Stimulated activated CD8-positive, alpha-beta memory T cell treated with anti-CD3 and anti-CD28 coated beads, Interleukin-12 subunit alpha, Interleukin-12 subunit beta, amount 100 ng/mL, for 1 hour (primary cell): ENCODE results near the gene KIF26B.

Source experiments
- DNase-seq: peaks from one replicate; pipeline ENCODE4 v3.0.0-alpha.2; 2020; ENCODE audit warnings: low read depth

The KIF26B gene

DNA sequence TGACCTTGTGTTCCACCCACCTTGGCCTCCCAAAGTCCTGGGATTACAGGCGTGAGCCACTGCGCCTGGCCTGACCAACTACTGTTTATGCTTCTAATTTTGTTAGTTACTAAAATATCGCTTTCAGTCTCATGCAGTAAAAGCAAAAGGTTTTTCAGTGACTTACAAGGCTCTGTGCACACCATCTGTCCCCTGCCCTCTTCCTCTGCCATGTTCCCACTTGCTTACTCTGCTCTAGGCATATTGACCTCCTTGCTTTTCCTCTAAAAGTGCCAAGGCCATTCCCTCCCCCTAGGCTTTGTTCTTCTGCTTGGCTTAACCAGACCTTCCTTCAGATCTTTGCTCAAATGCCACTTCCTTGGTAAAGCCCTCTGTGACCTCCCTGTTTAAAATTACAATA lies 276.9 kb downstream of the KIF26B start:
- DNase-seq = no peak

GRCh38 chr1:245432228-245432875 lies 277.6 kb downstream of the KIF26B start:
- DNase-seq = no peak

- DNase-seq = no peak
These were observed 278.8 kb downstream of the KIF26B start for GRCh38 chr1:245433561-245433960.

- DNase-seq = no peak
These were observed 279.5 kb downstream of the KIF26B start for GRCh38 chr1:245434280-245434679.

DNA sequence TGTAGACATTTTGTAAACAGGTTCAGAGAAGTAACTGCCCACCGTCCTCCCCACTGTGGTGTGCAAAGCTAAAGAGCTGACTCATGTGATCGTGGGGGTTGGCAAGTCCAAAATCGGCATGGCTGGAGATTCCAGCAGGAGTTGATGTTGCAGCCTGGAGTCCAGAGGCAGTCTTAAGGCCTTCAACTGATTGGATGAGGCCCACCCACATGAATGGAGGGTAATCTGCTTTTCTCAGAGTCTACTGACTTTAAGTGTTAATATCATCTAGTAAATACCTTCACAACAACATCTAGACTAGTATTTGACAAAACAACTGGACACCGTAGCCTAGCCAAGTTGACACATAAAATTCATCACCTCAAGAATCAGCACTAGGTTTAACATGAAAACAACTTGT lies 281.6 kb downstream of the KIF26B start:
- DNase-seq = no peak

- no peak for DNase-seq
These were observed 282.7 kb downstream of the KIF26B start for GRCh38 chr1:245437369-245438062.

GRCh38 chr1:245440922-245441321 lies 286.1 kb downstream of the KIF26B start:
- no peak for DNase-seq

GRCh38 chr1:245441689-245442088 lies 286.9 kb downstream of the KIF26B start:
- DNase-seq = no peak

- no peak for DNase-seq
These were observed 289.5 kb downstream of the KIF26B start for GRCh38 chr1:245444147-245444828.

GRCh38 chr1:245444945-245445344 lies 290.2 kb downstream of the KIF26B start:
- no peak for DNase-seq

GRCh38 chr1:245448531-245448930 lies 293.7 kb downstream of the KIF26B start:
- DNase-seq = no peak

GRCh38 chr1:245448975-245449431 lies 294.2 kb downstream of the KIF26B start:
- DNase-seq = no peak

- DNase-seq = no peak
These were observed 298.8 kb downstream of the KIF26B start for GRCh38 chr1:245453541-245453940.

GRCh38 chr1:245454051-245454450 lies 299.3 kb downstream of the KIF26B start:
- no peak for DNase-seq

DNA sequence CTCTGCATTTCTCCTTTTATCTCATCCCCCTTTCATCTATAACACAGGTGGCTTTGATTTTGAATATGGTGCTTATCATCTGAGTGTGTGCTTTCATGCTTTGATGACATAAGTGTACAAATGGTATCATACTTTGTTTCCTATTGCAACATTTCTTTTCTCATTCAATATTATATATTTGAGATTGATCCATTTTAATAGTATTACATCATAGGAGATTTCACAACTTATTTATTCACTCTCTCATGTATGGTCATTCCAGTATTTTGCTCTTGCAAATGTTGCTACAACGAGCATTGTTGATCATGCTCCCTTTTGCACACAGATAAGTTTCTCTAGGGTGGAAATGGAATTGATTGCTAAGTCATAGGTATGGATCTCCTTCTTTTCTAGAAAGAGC lies 302.8 kb downstream of the KIF26B start:
- no peak for DNase-seq

GRCh38 chr1:245458234-245458633 lies 303.4 kb downstream of the KIF26B start:
- DNase-seq = no peak

DNA sequence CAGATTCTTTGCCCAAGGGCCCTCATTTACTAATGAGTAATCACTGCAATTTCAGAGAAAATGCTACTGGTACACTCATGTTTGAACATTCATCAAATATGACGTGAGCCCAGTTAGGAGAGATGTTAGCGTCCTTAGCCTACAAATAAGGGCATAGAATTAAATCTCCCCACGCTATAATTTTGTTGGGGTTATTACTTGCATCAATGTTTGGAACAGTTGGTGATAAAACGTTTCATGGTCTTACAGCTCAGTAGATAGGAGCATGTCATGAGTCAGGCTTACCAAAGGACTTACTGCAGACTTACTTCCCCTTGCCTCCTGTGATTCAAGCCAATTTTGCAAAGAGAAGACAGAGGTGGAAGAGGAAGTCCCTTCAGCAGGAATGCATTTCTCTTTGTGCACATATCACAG lies 304.0 kb downstream of the KIF26B start:
- DNase-seq = no peak

DNA sequence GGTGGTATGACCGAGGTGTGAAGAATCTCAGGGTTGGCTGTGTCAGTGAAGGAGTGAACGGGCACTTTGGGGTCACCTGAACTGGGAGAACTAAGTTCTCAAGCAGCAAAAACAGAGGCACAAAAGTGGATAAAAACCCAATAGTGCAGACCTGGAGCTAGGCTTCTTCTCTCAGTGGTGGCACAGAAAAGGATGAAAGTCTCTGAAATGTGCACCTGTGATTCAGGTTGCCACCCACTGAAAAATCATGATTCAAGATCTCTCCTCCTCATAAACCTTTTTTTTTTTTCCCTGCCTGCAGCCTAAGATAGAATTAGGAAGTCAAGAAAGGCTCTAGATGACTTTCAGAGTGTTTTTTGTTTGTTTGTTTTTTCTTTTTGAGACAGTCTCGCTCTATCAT lies 304.8 kb downstream of the KIF26B start:
- no peak for DNase-seq

DNA sequence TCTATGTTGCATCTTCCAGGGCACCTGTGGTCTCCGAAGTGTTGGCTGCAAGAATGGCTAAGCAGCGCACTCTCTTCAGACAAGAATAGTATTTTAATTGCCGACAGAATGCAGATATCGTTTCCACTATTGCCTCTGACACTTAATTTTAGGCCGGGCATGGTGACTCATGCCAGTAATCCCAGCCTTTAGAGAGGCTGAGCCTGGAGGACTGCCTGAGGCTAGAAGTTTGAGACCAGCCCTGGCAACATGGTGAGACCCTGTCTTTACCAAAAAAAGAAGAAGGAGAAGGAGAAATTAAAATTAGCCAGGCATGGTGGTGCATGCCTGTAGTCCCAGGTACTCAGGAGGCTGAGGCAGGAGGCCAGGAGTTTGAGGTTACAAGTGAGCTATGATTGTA lies 306.9 kb downstream of the KIF26B start:
- no peak for DNase-seq

DNA sequence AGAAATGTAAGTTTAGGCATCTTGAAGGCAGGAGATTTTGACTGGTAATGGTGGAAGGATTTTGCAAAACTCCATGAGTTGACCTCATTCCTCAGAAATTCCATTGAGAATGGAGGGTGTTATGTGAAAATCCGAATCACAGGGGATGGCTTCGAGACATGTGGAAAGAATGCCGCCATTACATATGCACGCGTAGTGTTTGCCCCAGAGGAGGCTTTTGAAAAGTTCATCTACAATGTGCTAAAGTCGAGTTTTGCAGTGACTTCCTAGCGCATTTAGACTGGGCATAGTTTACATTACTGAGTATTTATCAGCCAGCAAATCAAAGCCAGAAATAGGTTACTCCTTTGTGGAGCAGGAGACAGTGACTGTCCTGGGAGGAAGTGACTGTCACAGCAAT lies 307.4 kb downstream of the KIF26B start:
- DNase-seq = no peak

DNA sequence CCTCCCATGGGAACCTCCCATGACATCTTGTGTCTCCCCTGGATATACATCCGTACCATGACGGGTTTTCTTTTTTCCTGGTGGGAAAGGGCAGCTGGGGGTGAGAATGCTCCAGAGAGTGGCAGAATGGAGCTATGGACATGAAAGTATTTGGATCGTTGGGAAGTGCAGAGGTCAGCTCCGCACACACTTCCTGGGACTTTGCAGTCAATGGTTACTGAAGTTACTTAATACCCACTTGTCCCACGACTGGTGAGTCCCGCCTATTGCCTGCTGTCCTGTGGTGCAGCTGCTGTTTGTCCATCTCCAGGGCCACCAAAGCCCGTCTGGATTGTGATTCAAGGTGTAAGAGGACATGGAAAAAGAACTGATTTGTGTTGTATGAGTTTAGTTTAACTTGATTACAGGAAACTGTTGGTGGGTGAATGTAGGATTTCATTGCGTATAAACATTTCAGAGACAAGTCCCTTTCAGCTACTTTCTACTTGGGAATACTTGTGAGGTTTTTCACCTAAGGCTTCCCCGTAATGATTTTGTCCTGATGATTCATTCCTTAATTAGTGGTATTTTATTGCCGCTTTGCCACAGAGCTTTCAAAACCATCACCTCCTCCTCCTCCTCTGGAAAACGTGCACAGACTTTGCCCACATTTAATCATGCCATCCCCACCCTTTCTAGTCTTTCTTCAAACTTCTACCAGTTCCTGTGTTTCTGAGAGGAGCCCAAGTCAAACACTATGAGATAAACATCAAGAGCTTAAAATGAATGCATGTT lies 308.8 kb downstream of the KIF26B start:
- DNase-seq = no peak

- no peak for DNase-seq
These were observed 309.5 kb downstream of the KIF26B start for GRCh38 chr1:245464290-245464689.
